Limb (tissue), 2 donors: ENCODE measurements around the gene KLK8.
"Not testable (repeated sequence)": the region's sequence is repeated elsewhere in the genome, so short reads cannot be mapped to it uniquely, and the experiment has no call there.

Experiments used
- DNase-seq, 2 donors: peaks; one replicate each; pipeline ENCODE4 v3.0.0-alpha.2; 2016; ENCODE audit errors: extremely low spot score in 2 of 2

KLK8 gene

GRCh38 chr19:50983625-50984292 is 17.6 kb downstream of the KLK8 start, which contains the start of gene KLK7:
Gene KLK7 (minus strand): TSS chr19:50983917. CDS start chr19:50982399, 1,518 bp downstream.
- no peak for DNase-seq

GRCh38 chr19:50982186-50982585 is 19.2 kb downstream of the KLK8 start:
- no peak for DNase-seq

GRCh38 chr19:50981587-50982146 is 19.7 kb downstream of the KLK8 start:
- DNase-seq: no peak

- no peak for DNase-seq
Measured at GRCh38 chr19:50980208-50980607, 21.2 kb downstream of the KLK8 start.

GRCh38 chr19:50979758-50980157 is 21.6 kb downstream of the KLK8 start:
- no peak for DNase-seq

GRCh38 chr19:50978772-50979390 is 22.5 kb downstream of the KLK8 start:
- no peak for DNase-seq

GRCh38 chr19:50977626-50978025 is 23.8 kb downstream of the KLK8 start:
- no peak for DNase-seq

- DNase-seq: no peak
Measured at GRCh38 chr19:50975766-50976165, 25.6 kb downstream of the KLK8 start.

- DNase-seq: no peak
Measured at GRCh38 chr19:50974702-50975556, 26.5 kb downstream of the KLK8 start.

GRCh38 chr19:50972795-50973376 is 28.5 kb downstream of the KLK8 start:
- DNase-seq: no peak

- DNase-seq: not testable (repeated sequence)
Measured at GRCh38 chr19:50969810-50970209, 31.6 kb downstream of the KLK8 start.

GRCh38 chr19:50969413-50969760 is 32.0 kb downstream of the KLK8 start, which contains the start of gene KLK6:
Gene KLK6 (minus strand): TSS chr19:50969591. CDS start chr19:50968104, 1,487 bp downstream.
- DNase-seq: no peak

- DNase-seq: no peak
Measured at GRCh38 chr19:50968716-50969412, 32.5 kb downstream of the KLK8 start.

GRCh38 chr19:50967929-50968715 is 33.3 kb downstream of the KLK8 start:
- DNase-seq: no peak

GRCh38 chr19:50964266-50964665 is 37.1 kb downstream of the KLK8 start:
- DNase-seq: no peak

GRCh38 chr19:50963381-50963780 is 38.0 kb downstream of the KLK8 start:
- DNase-seq: no peak

GRCh38 chr19:50962245-50962644 is 39.2 kb downstream of the KLK8 start:
- DNase-seq: no peak

- DNase-seq: no peak
Measured at GRCh38 chr19:50959731-50960500, 41.5 kb downstream of the KLK8 start.

- no peak for DNase-seq
Measured at GRCh38 chr19:50957587-50957986, 43.8 kb downstream of the KLK8 start.
